ENCODE results near the gene GRIK4. TPM values are rescaled to one million over a fixed set of nuclear protein-coding genes. Genes with fewer than 3 reads are reported as not detected.

The GRIK4 gene
- total and polyA plus RNA-seq, 2 of the 4 experiments (the other 2 are of a cell fraction), result 0.18 to 0.38 TPM

DNA sequence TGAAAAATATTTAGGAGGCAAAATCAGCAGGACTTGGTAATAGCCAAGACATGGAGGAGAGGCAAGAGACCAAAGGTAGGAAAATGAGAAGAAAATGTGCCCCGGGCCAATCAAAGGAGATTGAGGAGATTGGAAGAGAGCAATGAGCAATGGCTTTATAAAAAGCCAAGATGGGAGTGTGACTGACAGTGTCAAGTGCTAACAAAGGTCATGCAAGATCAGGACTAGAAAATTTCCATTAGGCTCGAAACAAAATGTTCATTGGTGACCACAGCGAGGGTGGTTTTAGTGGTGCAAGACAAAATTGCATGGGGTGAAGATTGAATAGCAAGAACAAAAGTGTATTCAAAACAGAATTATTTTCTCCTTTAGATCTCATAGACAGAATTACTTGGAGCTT is 467.2 kb downstream of the GRIK4 start:
- intact Hi-C loops (cut with micrococcal nuclease), result no loop called here
- Histone ChIP-seq H2AK5ac (ENCODE audit: low read depth, low read length) (no peak overlapping the region), H3K18ac (ENCODE audit: low read depth, low read length) (no peak overlapping the region), H3K4ac (ENCODE audit: low read depth, low read length) (no peak overlapping the region), H3K4me2 (ENCODE audit: low read depth, low read length) (no peak overlapping the region), H3K27me3 (ENCODE audit: control insufficient read depth, insufficient read depth, low read length) (peaks cover 35% of the 10 kb centered on the region), H4K8ac (ENCODE audit: low read depth in 2 of 2, low read length in 2 of 2) (no peak overlapping the region), H2BK20ac (ENCODE audit: low read depth, low read length) (no peak overlapping the region), H2AFZ (replicated peaks; ENCODE audit: low read length, poor library complexity) (no peak overlapping the region), H4K20me1 (ENCODE audit: insufficient read depth, low read length) (no peaks in the 10 kb centered on the region), H2AK9ac (replicated peaks; ENCODE audit: low read depth, low read length, poor library complexity) (no peak overlapping the region), H3K4me3 (ENCODE audit: insufficient read depth, low read depth, low read length) (no peak overlapping the region), H3K4me1 (ENCODE audit: control insufficient read depth, insufficient read depth, low read length) (no peaks in the 10 kb centered on the region), H3K9me3 (ENCODE audit: control insufficient read depth, insufficient read depth, low read length) (no peaks in the 10 kb centered on the region), H2BK5ac (ENCODE audit: low read depth, low read length, poor library complexity, severe bottlenecking) (no peak overlapping the region), H4K5ac (ENCODE audit: low read depth, low read length) (no peak overlapping the region), H3K79me1 (ENCODE audit: low read depth in 1 of 2, low read length in 2 of 2) (no peaks in the 10 kb centered on the region), H3K27ac (ENCODE audit: insufficient read depth, low read length) (no peak overlapping the region), H3K56ac (ENCODE audit: extremely low read depth, insufficient read depth, low read length) (no peak overlapping the region), H2BK15ac (ENCODE audit: low read depth, low read length) (no peak overlapping the region), H3K9ac (ENCODE audit: low read depth, low read length) (no peak overlapping the region), H3K23ac (ENCODE audit: low read depth, low read length) (no peak overlapping the region), H2BK120ac (ENCODE audit: low read depth, low read length) (no peak overlapping the region), H3K36me3 (ENCODE audit: control insufficient read depth, insufficient read depth, low read length) (no peaks in the 10 kb centered on the region), H3K9me1 (ENCODE audit: insufficient read depth, low read length) (no peaks in the 10 kb centered on the region), H3K14ac (replicated peaks; ENCODE audit: low read depth, low read length) (no peak overlapping the region), H4K91ac (ENCODE audit: insufficient read depth, low read depth, low read length) (no peak overlapping the region)
- ChIA-PET CTCF (no interaction called here), POLR2A (ENCODE audit: unreplicated experiment) (no interaction called here)
- 60% methylated on average over 1 of the region's 3 CpGs; no CpG with 5 or more reads in 1 of the 2 experiments for WGBS, 2 experiments (ENCODE audit: extremely low coverage in 2 of 2, insufficient read length in 1 of 2)
- no TSS peak for BruUV-seq (replicated peaks)
- DNase-seq (no peak), ATAC-seq (ENCODE audit: low read depth) (no peak)
- dilution Hi-C loops (cut with HindIII; ENCODE audit: low sequenced_read_pairs, unreplicated experiment), result no loop called here
- TF ChIP-seq, protein P1, sequence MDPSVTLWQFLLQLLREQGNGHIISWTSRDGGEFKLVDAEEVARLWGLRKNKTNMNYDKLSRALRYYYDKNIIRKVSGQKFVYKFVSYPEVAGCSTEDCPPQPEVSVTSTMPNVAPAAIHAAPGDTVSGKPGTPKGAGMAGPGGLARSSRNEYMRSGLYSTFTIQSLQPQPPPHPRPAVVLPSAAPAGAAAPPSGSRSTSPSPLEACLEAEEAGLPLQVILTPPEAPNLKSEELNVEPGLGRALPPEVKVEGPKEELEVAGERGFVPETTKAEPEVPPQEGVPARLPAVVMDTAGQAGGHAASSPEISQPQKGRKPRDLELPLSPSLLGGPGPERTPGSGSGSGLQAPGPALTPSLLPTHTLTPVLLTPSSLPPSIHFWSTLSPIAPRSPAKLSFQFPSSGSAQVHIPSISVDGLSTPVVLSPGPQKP (IDR thresholded peaks at IDR 0.05; ENCODE audit: borderline replicate concordance, low read depth, low read length), result no peak
- in situ Hi-C loops (cut with MboI; ENCODE audit: low sequenced_read_pairs), result no loop called here
